ENCODE data around the gene ARFGAP1.

- TF ChIP-seq POLR2A (IDR thresholded peaks at IDR 0.05) (no peak), CTCF (IDR thresholded peaks at IDR 0.05) (no peak)
Measured at GRCh38 chr20:63274381-63275228, 2.0 kb downstream of the ARFGAP1 start.

Data from vagina (tissue), 2 donors.